Testis (tissue), 3 donors: Measurements from ENCODE around the gene TMEM233. TPM values are rescaled to one million over a fixed set of nuclear protein-coding genes. Genes with fewer than 3 reads are reported as not detected.

ENCODE experiments used
- DNase-seq: peaks from one replicate; pipeline ENCODE4 v3.0.0-alpha.2; 2019
- H3K27ac ChIP-seq, 2 donors: fragments of 200-600 bp; sonication (generic); one replicate each; pipeline ENCODE4 v1.5.1; 2019
- H3K27me3 ChIP-seq: fragments of 200-600 bp; sonication (generic); one replicate; pipeline ENCODE4 v1.5.1; 2019
- H3K36me3 ChIP-seq: fragments of 200-600 bp; sonication (generic); one replicate; pipeline ENCODE4 v1.5.1; 2017; ENCODE audit warnings: low read depth; ENCODE audit errors: missing control alignments
- H3K4me1 ChIP-seq: fragments of 200-600 bp; sonication (generic); one replicate; pipeline ENCODE4 v1.5.1; 2019
- H3K4me3 ChIP-seq, 2 donors: fragments of 200-600 bp; sonication (generic); one replicate each; pipeline ENCODE4 v1.5.1; 2017 to 2019
- H3K9me3 ChIP-seq: fragments of 200-600 bp; sonication (generic); one replicate; pipeline ENCODE4 v1.5.1; 2017
- POLR2A ChIP-seq: fragments of 450-650 bp; IDR thresholded peaks from one replicate; pipeline ENCODE4 v1.6.1; 2017; ENCODE audit warnings: antibody characterized with exemption, mild to moderate bottlenecking, moderate library complexity
- WGBS, 2 donors: methylation state at CpG; one replicate each; pipeline ENCODE4 v1.1.5; 2018; 5-methylcytosine and 5-hydroxymethylcytosine counted together
- intact Hi-C: fragments of 100-400 bp; cut with DNase I; formaldehyde crosslinking; loops from one replicate; pipeline ENCODE4 v1.15.1; 2023; ENCODE audit warnings: low total_unique reads
- polyA plus RNA-seq: library from polyadenylated mRNA; stranded (reverse); fragments of 350-450 nt; fragmentation: Illumina TruSeq; extraction: RNeasy Lipid Tissue Mini Kit (QIAGEN cat#74804); gene quantifications from one replicate; pipeline ENCODE4 v1.2.3, GENCODE V29; 2014; ENCODE audit warnings: low read depth, low replicate concordance; ENCODE audit not compliant: insufficient read depth
- total RNA-seq, 2 donors: library from RNA; depleted of rRNA; stranded (reverse); fragments of >200 nt; gene quantifications; one replicate each; pipeline ENCODE4 v1.2.3, GENCODE V29; 2016
- TF ChIP-seq, protein P1 (sequence below), 3 experiments: fragments of 450-650 bp in 2 of 3; fragments of 200-600 bp in 1 of 3; sonication (generic) in 1 of 3; IDR thresholded peaks; one replicate each; pipeline ENCODE4 v1.5.1; 2016 to 2019; ENCODE audit warnings: antibody characterized with exemption in 3 of 3, mild to moderate bottlenecking in 2 of 3, moderate library complexity in 1 of 3

TMEM233 gene
- total and polyA plus RNA-seq, 3 donors from 2014 or later: 0.31 to 0.47 TPM; not detected in 1

DNA sequence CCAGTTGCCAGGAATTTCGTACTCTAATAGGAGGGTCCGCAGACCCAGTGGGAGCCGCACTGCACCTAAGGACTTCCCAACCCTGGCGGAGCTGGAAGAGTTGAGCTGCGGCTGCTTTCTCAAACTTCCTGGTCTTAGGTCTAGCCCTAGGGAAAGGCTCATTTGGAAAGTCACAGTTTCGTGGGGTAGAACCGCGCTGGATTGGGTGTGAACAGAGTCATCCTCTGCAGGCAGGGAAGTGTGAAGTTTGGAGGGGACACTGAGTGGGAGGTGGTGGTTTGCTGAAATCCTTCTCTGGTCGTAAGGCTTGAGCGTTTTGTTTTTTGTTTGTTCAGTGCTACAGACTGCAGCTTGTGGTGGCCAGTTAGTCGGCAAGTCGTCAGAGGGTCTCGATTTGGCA, 93.2 kb downstream of the TMEM233 start:
- TF ChIP-seq, protein P1, sequence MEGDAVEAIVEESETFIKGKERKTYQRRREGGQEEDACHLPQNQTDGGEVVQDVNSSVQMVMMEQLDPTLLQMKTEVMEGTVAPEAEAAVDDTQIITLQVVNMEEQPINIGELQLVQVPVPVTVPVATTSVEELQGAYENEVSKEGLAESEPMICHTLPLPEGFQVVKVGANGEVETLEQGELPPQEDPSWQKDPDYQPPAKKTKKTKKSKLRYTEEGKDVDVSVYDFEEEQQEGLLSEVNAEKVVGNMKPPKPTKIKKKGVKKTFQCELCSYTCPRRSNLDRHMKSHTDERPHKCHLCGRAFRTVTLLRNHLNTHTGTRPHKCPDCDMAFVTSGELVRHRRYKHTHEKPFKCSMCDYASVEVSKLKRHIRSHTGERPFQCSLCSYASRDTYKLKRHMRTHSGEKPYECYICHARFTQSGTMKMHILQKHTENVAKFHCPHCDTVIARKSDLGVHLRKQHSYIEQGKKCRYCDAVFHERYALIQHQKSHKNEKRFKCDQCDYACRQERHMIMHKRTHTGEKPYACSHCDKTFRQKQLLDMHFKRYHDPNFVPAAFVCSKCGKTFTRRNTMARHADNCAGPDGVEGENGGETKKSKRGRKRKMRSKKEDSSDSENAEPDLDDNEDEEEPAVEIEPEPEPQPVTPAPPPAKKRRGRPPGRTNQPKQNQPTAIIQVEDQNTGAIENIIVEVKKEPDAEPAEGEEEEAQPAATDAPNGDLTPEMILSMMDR (IDR thresholded peaks at IDR 0.05): no peak
- no peak for TF ChIP-seq POLR2A
- H3K27ac ChIP-seq: no peak overlapping the region
- no peaks in the 10 kb centered on the region for H3K36me3 ChIP-seq
- no peaks in the 10 kb centered on the region for H3K9me3 ChIP-seq
- H3K27me3 ChIP-seq: no peaks in the 10 kb centered on the region
- peaks cover 4% of the 10 kb centered on the region for H3K4me1 ChIP-seq
- no peak overlapping the region for H3K4me3 ChIP-seq
- intact Hi-C loops: no loop called here
- WGBS, 2 donors: 84 to 88% methylated on average over 11 to 13 of the region's 13 CpGs
- DNase-seq: no peak

DNA sequence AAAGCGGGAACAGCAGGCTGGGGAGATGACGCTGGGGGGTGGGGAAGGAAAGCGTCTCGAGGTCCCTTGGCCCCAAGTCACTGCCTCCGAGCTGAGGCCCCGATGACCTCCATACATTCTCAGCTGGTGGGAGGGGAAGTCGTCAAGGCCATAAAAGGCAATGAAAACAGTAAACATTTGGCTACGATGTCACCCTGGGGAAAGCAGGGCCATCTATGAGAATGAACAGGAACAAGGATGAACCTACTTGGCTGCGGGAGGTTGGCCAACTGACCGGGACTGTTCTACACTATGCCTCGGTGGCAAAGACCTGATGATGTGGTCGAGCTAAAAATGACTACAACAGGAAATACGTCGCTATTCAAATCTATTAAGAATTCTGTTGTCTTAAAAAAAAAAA, 93.8 kb downstream of the TMEM233 start:
- Histone ChIP-seq H3K9me3 (no peaks in the 10 kb centered on the region), H3K27me3 (no peaks in the 10 kb centered on the region), H3K36me3 (no peaks in the 10 kb centered on the region), H3K27ac (no peak overlapping the region), H3K4me1 (peaks cover 6% of the 10 kb centered on the region), H3K4me3 (no peak overlapping the region)
- intact Hi-C loops: no loop called here
- 46 to 61% methylated on average over 14 of the region's 14 CpGs for WGBS, 2 donors
- no peak for TF ChIP-seq POLR2A
- TF ChIP-seq, protein P1 (IDR thresholded peaks at IDR 0.05): no peak
- DNase-seq: no peak

DNA sequence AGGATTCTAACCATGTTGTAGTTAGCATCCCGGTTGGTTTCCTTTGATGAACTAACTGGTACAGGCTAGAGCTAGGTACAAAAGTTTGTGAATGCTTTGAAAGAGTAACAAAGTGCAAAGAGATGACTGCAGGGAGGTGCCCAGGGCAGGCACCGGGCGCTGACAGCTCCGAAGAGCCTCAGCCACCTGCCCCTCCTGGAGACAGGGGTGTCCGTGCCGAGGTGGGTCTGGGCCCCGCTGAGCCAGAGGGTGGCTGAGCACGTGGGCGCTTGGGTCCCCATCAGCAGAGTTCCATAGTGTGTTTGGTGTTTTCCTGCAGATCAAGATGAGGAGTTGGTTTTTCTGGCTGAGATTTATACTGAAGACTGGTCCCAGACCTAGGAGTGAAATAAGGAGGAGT, 94.3 kb downstream of the TMEM233 start:
- H3K27ac ChIP-seq: no peak overlapping the region
- H3K4me3 ChIP-seq: no peak overlapping the region
- H3K27me3 ChIP-seq: no peaks in the 10 kb centered on the region
- intact Hi-C loops: no loop called here
- WGBS, 2 donors: 86 to 94% methylated on average over 9 of the region's 9 CpGs
- peaks cover 8% of the 10 kb centered on the region for H3K4me1 ChIP-seq
- TF ChIP-seq POLR2A: no peak
- TF ChIP-seq, protein P1 (IDR thresholded peaks at IDR 0.05): no peak
- no peaks in the 10 kb centered on the region for H3K9me3 ChIP-seq
- H3K36me3 ChIP-seq: no peaks in the 10 kb centered on the region
- DNase-seq: no peak

DNA sequence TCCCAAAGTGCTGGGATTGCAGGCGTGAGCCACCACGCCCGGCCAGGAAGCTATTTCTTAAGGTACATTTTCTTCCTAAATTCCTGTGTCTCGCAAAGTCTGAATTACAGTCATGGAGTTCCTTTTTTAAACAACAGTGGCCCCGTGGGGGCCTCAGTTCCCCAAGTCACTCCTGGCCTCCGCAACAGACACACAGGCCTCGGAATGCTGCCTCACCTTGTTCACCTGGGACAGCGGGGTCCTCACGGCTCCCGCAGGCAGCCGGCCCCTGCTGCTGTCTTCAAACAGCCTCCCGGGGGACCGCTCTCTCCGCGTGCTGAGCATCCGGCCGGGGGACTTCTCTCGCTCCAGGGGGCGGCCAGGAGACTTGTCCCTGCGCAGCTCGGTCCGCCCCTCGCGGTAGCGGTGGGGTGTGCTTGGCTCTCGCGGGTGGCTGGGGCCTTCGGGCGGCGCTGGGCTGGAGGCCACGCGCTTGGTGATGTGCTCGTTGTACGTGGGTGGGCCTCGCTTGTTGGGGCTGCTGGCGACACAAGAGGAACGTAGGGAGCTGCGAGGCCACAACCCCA, 96.4 kb downstream of the TMEM233 start:
- Histone ChIP-seq H3K36me3 (no peaks in the 10 kb centered on the region), H3K27ac (no peak overlapping the region), H3K4me1 (peaks cover 13% of the 10 kb centered on the region), H3K9me3 (no peaks in the 10 kb centered on the region), H3K4me3 (peak overlapping the region; percentile 6 to 22), H3K27me3 (no peaks in the 10 kb centered on the region)
- TF ChIP-seq POLR2A: no peak
- TF ChIP-seq, protein P1 (IDR thresholded peaks at IDR 0.05): no peak
- no peak for DNase-seq
- intact Hi-C loops: no loop called here
- WGBS, 2 donors: 64 to 73% methylated on average over 15 to 38 of the region's 38 CpGs

DNA sequence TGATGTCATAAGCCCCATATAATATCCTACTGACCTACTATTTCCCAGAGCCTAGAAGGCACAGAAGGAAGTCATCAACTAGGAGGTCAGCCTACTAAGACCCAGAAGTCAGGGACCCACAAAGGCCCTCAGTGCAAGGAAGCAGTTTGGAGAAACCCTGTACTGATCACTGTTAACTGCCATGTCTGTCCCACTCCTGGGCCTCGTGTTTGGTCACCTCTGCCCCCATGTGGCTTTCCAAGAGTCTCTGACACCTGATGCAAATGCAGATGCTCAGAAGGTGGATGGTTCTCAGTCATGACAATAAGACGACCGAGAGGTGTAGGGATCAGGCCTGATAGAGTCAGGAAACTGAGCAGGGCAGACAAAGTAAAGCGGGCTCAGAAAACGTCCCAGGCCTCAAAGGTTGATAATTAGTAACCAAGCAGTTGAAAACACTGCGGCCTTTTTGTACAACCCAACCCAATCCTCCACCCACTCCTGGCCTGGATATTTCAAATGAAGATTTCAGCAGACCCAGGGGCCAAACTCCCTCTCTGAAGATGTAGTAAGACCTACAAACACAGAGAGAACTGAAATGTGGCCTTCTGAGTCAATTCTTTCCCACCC, 97.7 kb downstream of the TMEM233 start:
- Histone ChIP-seq H3K27me3 (no peaks in the 10 kb centered on the region), H3K4me1 (peaks cover 13% of the 10 kb centered on the region), H3K36me3 (no peaks in the 10 kb centered on the region), H3K9me3 (no peaks in the 10 kb centered on the region), H3K4me3 (no peak overlapping the region), H3K27ac (no peak overlapping the region)
- WGBS, 2 donors: 79 to 82% methylated on average over 6 of the region's 6 CpGs
- DNase-seq: no peak
- intact Hi-C loops: no loop called here
- no peak for TF ChIP-seq POLR2A
- TF ChIP-seq, protein P1 (IDR thresholded peaks at IDR 0.05): no peak
